Measurements from ENCODE around the gene OSBPL3. TPM values are rescaled to one million over a fixed set of nuclear protein-coding genes. Genes with fewer than 3 reads are reported as not detected.
A peak's percentile ranks its signal among the peaks of the same experiment; 100 is the strongest.

The OSBPL3 gene
- polyA plus RNA-seq, 1 of the 3 experiments (the other 2 are of a cell fraction), result 23.2 TPM

GRCh38 chr7:24843821-24844434 lies 136.1 kb downstream of the OSBPL3 start:
- H3K4me2 ChIP-seq, result no peak overlapping the region
- no peak for DNase-seq
- H3K9me2 ChIP-seq, result no peaks in the 10 kb centered on the region
- peaks cover 0 to 36% of the 10 kb centered on the region in 2 experiments; a peak in 2 of 4 replicates for H3K4me1 ChIP-seq (ENCODE audit: control insufficient read depth in 1 of 2, insufficient read depth in 2 of 2, low read depth in 1 of 2, low read length in 1 of 2)
- H2AFZ ChIP-seq (ENCODE audit: low read depth), result no peak overlapping the region
- H3K27me3 ChIP-seq (ENCODE audit: insufficient read depth), result no peaks in the 10 kb centered on the region
- no peak overlapping the region for H3K4me3 ChIP-seq (ENCODE audit: low read depth in 2 of 2, low read length in 1 of 2)
- no peaks in the 10 kb centered on the region for H3K79me2 ChIP-seq (ENCODE audit: insufficient read depth)
- H3K9me3 ChIP-seq, result no peaks in the 10 kb centered on the region
- no peaks in the 10 kb centered on the region for H4K20me1 ChIP-seq (ENCODE audit: insufficient read depth)
- H3K27ac ChIP-seq (ENCODE audit: low read depth in 2 of 2, low read length in 1 of 2), result peak overlapping the region in 1 of 2 experiments; percentile 76; a peak in 2 of 4 replicates
- TF ChIP-seq NFIC (IDR thresholded peaks at IDR 0.05; ENCODE audit: borderline replicate concordance) (no peak), RCOR1 (IDR thresholded peaks at IDR 0.05; ENCODE audit: low read length) (no peak), FOXJ3 (CRISPR knock-in tag; IDR thresholded peaks at IDR 0.05) (no peak), POLR2AphosphoS5 (IDR thresholded peaks at IDR 0.05; ENCODE audit: low read depth, low read length) (no peak), GABPA (IDR thresholded peaks at IDR 0.05; ENCODE audit: low read depth) (no peak), CHD2 (IDR thresholded peaks at IDR 0.05; ENCODE audit: low read length, partially characterized antibody) (no peak)
- H3K9ac ChIP-seq, result no peak overlapping the region
- peaks cover 21 to 49% of the 10 kb centered on the region in 2 experiments for H3K36me3 ChIP-seq (replicated peaks in 1 of 2; ENCODE audit: control insufficient read depth in 1 of 2, insufficient read depth in 2 of 2, low read length in 1 of 2)
- H3F3A ChIP-seq (replicated peaks; ENCODE audit: insufficient read depth), result peaks cover 30% of the 10 kb centered on the region
- POLR2A ChIA-PET, result no interaction called here
- CTCF ChIA-PET, result interaction anchor here (1.4 kb wide), 1 partner anchor 24 kb away, joined by 3 read pairs; no protein-coding TSS in a partner anchor
- 94% methylated on average over 5 of the region's 5 CpGs for WGBS (ENCODE audit: low lambda C conversion rate)

DNA sequence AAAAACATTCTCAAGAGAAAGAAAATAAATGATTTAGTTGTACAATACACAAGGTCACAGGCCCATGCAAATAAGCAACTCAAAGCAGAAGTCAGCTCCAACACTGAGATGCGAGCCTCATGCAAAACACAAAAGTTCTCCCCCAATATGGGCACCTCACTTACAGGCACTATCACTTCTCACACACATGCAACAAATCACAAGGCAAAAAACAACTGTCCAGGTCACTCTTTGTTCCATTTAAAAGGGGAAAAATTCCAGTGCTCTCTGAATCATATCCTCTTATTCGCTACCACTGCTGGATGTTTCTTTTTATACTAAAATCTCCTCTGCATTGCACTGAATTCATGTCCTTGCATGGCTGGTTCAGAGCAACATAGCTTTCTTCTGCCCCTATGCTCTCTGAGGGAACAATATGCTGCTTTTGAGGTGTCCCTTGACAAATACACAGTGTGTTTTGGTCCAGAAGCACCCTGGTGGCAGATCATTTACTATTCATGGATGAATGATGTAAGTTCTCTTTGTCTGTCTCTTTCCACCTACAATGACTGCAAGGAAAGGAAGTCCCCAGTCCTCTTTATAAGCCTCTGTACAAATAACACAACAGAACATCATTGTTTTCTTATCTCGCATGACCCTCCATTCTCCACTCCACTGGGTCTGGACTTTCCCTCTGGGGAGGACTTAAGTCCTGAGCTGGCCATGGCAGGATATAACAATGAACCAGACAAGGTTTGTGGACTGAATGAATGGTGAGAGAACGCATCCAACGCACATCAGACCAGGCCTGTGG lies 137.3 kb downstream of the OSBPL3 start:
- Histone ChIP-seq H3K4me3 (ENCODE audit: low read depth in 2 of 2, low read length in 1 of 2) (no peak overlapping the region), H3K36me3 (replicated peaks in 1 of 2; ENCODE audit: control insufficient read depth in 1 of 2, insufficient read depth in 2 of 2, low read length in 1 of 2) (peaks cover 16 to 49% of the 10 kb centered on the region in 2 experiments), H3K9ac (peak overlapping the region; percentile 23; the same call in 1 of the 2 replicates), H3K27ac (ENCODE audit: low read depth in 2 of 2, low read length in 1 of 2) (peak overlapping the region; percentile 39 to 76; a peak in 3 of 4 replicates), H2AFZ (ENCODE audit: low read depth) (peak overlapping the region; percentile 14; the same call in 1 of the 2 replicates), H3K9me3 (no peaks in the 10 kb centered on the region), H3K79me2 (ENCODE audit: insufficient read depth) (no peaks in the 10 kb centered on the region), H3F3A (replicated peaks; ENCODE audit: insufficient read depth) (peaks cover 30% of the 10 kb centered on the region), H3K4me2 (peak overlapping the region; percentile 49), H3K4me1 (ENCODE audit: control insufficient read depth in 1 of 2, insufficient read depth in 2 of 2, low read depth in 1 of 2, low read length in 1 of 2) (peaks cover 0 to 36% of the 10 kb centered on the region in 2 experiments; a peak in 2 of 4 replicates), H4K20me1 (ENCODE audit: insufficient read depth) (no peaks in the 10 kb centered on the region), H3K9me2 (no peaks in the 10 kb centered on the region), H3K27me3 (ENCODE audit: insufficient read depth) (no peaks in the 10 kb centered on the region)
- TF ChIP-seq YY1 (IDR thresholded peaks at IDR 0.05; ENCODE audit: low read depth) (no peak), SMC3 (IDR thresholded peaks at IDR 0.05; ENCODE audit: low read depth, low read length) (no peak), CTCF (IDR thresholded peaks at IDR 0.05) (peak; percentile 11; the same call in 1 of the 2 replicates), FOSL2 (IDR thresholded peaks at IDR 0.05; ENCODE audit: borderline replicate concordance, low read depth) (0 out of 2 replicates have a peak, but pooled peaks have one; percentile 17), JUND (IDR thresholded peaks at IDR 0.05) (peak; percentile 37; the same call in 1 of the 2 replicates), TCF12 (IDR thresholded peaks at IDR 0.05) (peak; percentile 32; the same call in 1 of the 2 replicates), CHD2 (IDR thresholded peaks at IDR 0.05; ENCODE audit: low read length, partially characterized antibody) (no peak)
- TF ChIP-seq, protein P1, sequence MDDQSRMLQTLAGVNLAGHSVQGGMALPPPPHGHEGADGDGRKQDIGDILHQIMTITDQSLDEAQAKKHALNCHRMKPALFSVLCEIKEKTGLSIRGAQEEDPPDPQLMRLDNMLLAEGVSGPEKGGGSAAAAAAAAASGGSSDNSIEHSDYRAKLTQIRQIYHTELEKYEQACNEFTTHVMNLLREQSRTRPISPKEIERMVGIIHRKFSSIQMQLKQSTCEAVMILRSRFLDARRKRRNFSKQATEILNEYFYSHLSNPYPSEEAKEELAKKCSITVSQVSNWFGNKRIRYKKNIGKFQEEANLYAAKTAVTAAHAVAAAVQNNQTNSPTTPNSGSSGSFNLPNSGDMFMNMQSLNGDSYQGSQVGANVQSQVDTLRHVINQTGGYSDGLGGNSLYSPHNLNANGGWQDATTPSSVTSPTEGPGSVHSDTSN (IDR thresholded peaks at IDR 0.05), result 0 out of 2 replicates have a peak, but pooled peaks have one; percentile 42
- ChIA-PET CTCF (interaction anchor here (1.0 to 2.6 kb wide), 4 partner anchors 15 to 256 kb away, joined by 3 to 6 read pairs (median 4); no protein-coding TSS in a partner anchor), POLR2A (interaction anchor here (0.8 kb wide), 1 partner anchor 283 kb away, joined by 3 read pairs; the partner anchor contains the start of gene CYCS)
- WGBS (ENCODE audit: low lambda C conversion rate), result 76% methylated on average over 5 of the region's 5 CpGs
- no peak for DNase-seq

Measured in SK-N-SH (cell line).